ENCODE results near the gene TRIM49C. TPM values are rescaled to one million over a fixed set of nuclear protein-coding genes. Genes with fewer than 3 reads are reported as not detected.
"Not testable (repeated sequence)": the region's sequence is repeated elsewhere in the genome, so short reads cannot be mapped to it uniquely, and the experiment has no call there.

The TRIM49C gene, protein sequence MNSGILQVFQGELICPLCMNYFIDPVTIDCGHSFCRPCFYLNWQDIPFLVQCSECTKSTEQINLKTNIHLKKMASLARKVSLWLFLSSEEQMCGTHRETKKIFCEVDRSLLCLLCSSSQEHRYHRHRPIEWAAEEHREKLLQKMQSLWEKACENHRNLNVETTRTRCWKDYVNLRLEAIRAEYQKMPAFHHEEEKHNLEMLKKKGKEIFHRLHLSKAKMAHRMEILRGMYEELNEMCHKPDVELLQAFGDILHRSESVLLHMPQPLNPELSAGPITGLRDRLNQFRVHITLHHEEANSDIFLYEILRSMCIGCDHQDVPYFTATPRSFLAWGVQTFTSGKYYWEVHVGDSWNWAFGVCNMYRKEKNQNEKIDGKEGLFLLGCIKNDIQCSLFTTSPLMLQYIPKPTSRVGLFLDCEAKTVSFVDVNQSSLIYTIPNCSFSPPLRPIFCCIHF
- total RNA-seq = not detected

DNA sequence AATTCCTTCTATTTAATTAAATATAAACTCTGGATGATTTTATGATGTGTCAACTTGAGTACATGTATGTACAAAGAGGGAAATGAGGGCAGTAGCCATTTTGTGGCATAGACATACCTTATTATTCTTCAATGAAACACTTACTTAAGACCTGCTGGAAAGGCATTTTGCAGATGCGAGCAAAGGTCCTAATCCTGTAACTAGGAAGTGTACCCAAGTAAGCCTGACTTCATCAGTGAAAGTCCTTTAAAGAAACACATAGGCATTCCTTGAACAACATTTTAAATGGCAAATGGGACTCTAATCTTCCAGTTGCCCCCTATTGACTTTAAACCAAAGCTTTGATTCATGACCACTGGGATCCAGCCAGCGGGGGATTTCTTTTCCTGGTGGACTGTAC lies at the start of gene TRIM49C:
TSS of gene TRIM49C (plus strand) at position 301 of the 400 bp plus-strand sequence. CDS start 4,106 bp downstream, outside the sequence.
- not testable (repeated sequence) for H3K9me3 Mint-ChIP-seq; H3K27ac Mint-ChIP-seq; H3K36me3 Mint-ChIP-seq; H3K4me1 Mint-ChIP-seq (ENCODE audit: low read depth in 2 of 2); DNase-seq (ENCODE audit: low spot score); H3K27me3 Mint-ChIP-seq; H3K4me3 Mint-ChIP-seq; ATAC-seq

DNA sequence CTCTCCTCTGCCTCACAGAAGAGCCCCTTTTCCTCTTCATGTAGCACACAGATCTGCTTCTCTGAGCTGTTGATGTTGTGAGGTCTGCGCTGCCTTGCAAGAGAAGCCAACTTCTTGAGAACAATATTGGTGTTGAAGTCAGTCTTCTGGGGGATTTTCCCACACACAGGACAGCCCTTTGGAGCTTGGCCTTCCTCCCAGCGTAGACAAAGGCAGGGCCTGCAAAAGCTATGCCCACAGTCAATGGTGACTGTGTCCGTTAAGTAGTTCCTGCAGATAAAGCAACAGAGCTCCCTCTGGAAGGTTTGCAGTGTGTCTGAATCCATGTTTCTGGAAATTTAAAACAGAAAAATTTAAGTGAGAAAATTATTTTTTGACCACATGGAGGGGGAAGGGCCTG lies 6.7 kb upstream of the TRIM49C start:
- ATAC-seq; H3K27me3 Mint-ChIP-seq; DNase-seq (ENCODE audit: low spot score); H3K36me3 Mint-ChIP-seq; H3K9me3 Mint-ChIP-seq; H3K4me3 Mint-ChIP-seq; H3K27ac Mint-ChIP-seq; H3K4me1 Mint-ChIP-seq (ENCODE audit: low read depth in 2 of 2): not testable (repeated sequence)

DNA sequence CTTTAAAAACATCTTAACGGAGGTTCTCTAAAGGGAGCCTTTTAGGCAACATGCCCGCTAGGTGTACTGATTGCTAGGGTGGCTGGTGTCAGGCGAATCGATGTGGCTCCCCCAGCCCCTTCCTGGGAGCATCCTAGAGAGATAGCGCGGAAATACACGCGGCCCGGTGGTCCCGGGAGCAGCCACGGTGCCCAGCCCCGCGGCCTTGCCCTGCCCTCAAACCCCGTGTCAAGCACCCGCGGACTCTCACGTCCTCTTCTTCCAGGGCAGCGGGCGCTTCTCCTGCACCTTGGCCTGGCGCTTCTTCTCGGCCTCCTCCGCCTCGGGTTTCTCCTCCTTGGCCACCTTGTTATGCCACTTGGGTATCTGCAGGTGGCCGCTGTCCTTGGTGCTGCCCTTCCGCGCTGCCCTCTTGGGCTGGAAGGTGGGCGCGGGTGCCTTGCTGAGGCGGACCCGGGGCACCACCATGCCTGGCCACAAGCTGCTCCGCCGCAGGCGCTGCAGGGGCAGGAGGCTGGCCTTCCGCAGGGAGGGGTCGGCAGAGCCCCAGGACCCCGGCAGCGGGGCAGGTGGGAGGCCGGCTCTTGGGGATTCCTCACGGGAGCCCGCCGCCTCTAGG lies 20.8 kb downstream of the TRIM49C start:
- ATAC-seq; H3K27me3 Mint-ChIP-seq; H3K4me3 Mint-ChIP-seq; DNase-seq (ENCODE audit: low spot score); H3K36me3 Mint-ChIP-seq; H3K4me1 Mint-ChIP-seq (ENCODE audit: low read depth in 2 of 2); H3K27ac Mint-ChIP-seq; H3K9me3 Mint-ChIP-seq: not testable (repeated sequence)

DNA sequence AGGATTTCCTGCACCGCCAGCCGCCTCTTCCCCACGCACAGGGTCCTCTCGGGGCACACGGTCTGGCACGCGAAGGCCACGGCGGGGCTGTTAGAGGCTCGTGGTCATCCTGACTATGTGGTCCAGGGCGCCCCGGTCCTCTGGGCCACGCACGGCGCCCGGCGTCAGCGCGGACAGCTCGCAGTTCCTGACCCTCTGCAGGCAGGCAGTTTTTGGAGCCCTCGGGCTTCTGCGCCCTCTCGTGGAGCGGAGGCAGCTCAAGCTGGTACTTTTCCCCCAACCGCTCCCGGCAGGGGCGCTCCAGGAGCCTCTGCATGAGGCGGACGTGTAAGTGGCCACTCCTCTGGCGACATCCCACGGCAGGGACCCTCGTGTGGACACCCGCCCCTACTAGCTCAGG lies 21.4 kb downstream of the TRIM49C start:
- H3K4me3 Mint-ChIP-seq; H3K4me1 Mint-ChIP-seq (ENCODE audit: low read depth in 2 of 2); ATAC-seq; DNase-seq (ENCODE audit: low spot score); H3K36me3 Mint-ChIP-seq; H3K27me3 Mint-ChIP-seq; H3K9me3 Mint-ChIP-seq; H3K27ac Mint-ChIP-seq: not testable (repeated sequence)

DNA sequence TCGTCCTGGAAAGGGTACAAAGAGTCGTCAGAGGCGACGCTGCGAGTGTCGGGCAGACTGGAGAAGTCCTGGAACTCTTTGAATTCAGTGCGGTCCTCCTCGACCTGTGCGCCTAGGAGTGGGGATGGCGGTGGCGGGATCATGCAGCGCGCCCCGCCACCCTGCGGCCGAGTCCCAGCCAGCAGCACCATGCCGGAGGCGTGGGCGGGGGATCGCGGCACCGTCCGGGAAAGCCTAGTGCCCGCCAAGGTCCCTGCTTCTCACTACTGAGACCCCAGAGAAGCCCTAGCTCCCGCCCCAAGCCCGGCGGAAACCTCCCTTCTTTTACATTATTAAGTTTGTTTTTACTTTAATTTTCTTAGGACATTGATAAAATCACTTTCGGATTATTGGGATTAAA lies 22.6 kb downstream of the TRIM49C start:
- H3K4me3 Mint-ChIP-seq; DNase-seq (ENCODE audit: low spot score); H3K9me3 Mint-ChIP-seq; H3K27ac Mint-ChIP-seq; H3K36me3 Mint-ChIP-seq; ATAC-seq; H3K27me3 Mint-ChIP-seq; H3K4me1 Mint-ChIP-seq (ENCODE audit: low read depth in 2 of 2): not testable (repeated sequence)

DNA sequence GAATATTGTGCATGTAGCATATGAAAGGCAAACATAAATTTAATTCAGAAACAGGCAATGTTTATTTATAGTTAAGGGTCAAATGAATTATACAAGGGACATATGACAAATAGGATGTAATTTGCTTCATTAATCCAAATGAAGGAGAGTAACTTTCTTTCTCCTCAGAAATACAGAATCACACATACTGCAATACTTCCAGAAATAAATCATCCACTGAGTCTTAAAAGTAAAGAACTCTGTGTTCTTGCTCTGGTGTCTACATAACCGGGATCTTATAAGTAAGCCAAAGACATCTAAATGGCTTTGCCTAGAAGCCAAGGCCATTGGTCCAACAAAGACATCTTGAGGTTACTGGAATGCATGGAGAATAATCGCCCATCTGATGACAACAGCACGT lies 54.7 kb downstream of the TRIM49C start, which contains the start of gene UBTFL1:
TSS of gene UBTFL1 (plus strand) at position 301 of the 400 bp plus-strand sequence. CDS start at position 301, 0 bp downstream.
- H3K27ac Mint-ChIP-seq; ATAC-seq; H3K4me3 Mint-ChIP-seq; H3K36me3 Mint-ChIP-seq; H3K4me1 Mint-ChIP-seq (ENCODE audit: low read depth in 2 of 2); H3K9me3 Mint-ChIP-seq; H3K27me3 Mint-ChIP-seq; DNase-seq (ENCODE audit: low spot score): not testable (repeated sequence)

DNA sequence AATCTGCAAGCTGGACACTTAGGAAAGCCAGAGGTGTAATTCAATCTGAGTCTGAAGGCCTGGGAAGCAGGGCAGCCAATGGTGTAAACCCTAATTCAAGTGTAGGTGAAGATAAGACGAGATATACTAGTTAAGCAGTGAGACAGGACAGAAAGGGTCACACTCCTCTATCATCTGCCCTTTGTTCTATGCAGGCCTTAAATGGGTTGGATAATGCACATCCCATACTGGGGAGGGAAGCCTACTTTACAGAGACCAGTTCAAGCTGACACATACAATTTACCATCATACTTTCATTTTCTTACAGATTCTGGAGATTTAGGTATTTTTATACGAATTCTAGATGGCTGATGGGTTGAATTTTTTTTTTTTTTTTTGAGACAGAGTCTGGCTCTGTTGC lies 57.8 kb downstream of the TRIM49C start:
- H3K36me3 Mint-ChIP-seq; H3K27me3 Mint-ChIP-seq; H3K4me3 Mint-ChIP-seq; H3K9me3 Mint-ChIP-seq; H3K4me1 Mint-ChIP-seq (ENCODE audit: low read depth in 2 of 2); H3K27ac Mint-ChIP-seq; ATAC-seq; DNase-seq (ENCODE audit: low spot score): not testable (repeated sequence)

Other genes with a start within 250 kb of the TRIM49C start
- not detected for gene TRIM49, start 222.5 kb upstream of the TRIM49C start, total RNA-seq
- gene TRIM64B, start 152.6 kb upstream of the TRIM49C start, total RNA-seq = not detected
- not detected for gene TRIM49D1, start 108.9 kb upstream of the TRIM49C start, total RNA-seq
- gene TRIM49D2, start 107.0 kb upstream of the TRIM49C start, total RNA-seq = not detected
- not detected for gene TRIM64, start 65.1 kb upstream of the TRIM49C start, total RNA-seq
- gene UBTFL1, start 54.8 kb downstream of the TRIM49C start, total RNA-seq = not detected
- gene NAALAD2, start 103.6 kb downstream of the TRIM49C start, total RNA-seq = not detected
- 100 to 1,000 TPM in 1 of 2 donors, 10 to 100 TPM in 1; 69.0 to 103 TPM for gene CHORDC1, start 191.9 kb downstream of the TRIM49C start, total RNA-seq

Measured in natural killer cell treated with Interleukin-12 subunit alpha and Interleukin-12 subunit beta and Interleukin-15 and Interleukin-18, amount 100 ng/mL, for 72 hours (primary cell).